ENCODE results near the gene ACSF2. TPM values are rescaled to one million over a fixed set of nuclear protein-coding genes. Genes with fewer than 3 reads are reported as not detected.
A peak's percentile ranks its signal among the peaks of the same experiment; 100 is the strongest.

Gene ACSF2
- total RNA-seq, 1 experiment from 2014 or later: 14.8 TPM

- peaks cover 6% of the 10 kb centered on the region; the same call in 1 of the 2 replicates for H3K36me3 ChIP-seq (replicated peaks; ENCODE audit: control insufficient read depth, insufficient read depth, low read length)
- H3K27me3 ChIP-seq (ENCODE audit: control insufficient read depth, insufficient read depth, low read length): peaks cover 7% of the 10 kb centered on the region
- peak; percentile 95 for DNase-seq
- peak within 1 kb of the TSS; percentile 82 for H3K4me3 ChIP-seq (ENCODE audit: insufficient read depth, low read depth, low read length)
Measured at GRCh38 chr17:50478391-50479381, 52.7 kb downstream of the ACSF2 start, which contains the start of gene RSAD1. Gene RSAD1, plus strand, starts transcription at chr17:50478860. Its CDS starts 25 bp downstream, at chr17:50478885.

GRCh38 chr17:50479522-50480141, 53.6 kb downstream of the ACSF2 start:
- peak; percentile 91 for DNase-seq
- peaks cover 8% of the 10 kb centered on the region for H3K36me3 ChIP-seq (replicated peaks; ENCODE audit: control insufficient read depth, insufficient read depth, low read length)
- H3K27me3 ChIP-seq (ENCODE audit: control insufficient read depth, insufficient read depth, low read length): peaks cover 7% of the 10 kb centered on the region
- H3K4me3 ChIP-seq (ENCODE audit: insufficient read depth, low read depth, low read length): peak overlapping the region; percentile 82

- Histone ChIP-seq H3K27me3 (ENCODE audit: control insufficient read depth, insufficient read depth, low read length) (peaks cover 7% of the 10 kb centered on the region), H3K4me3 (ENCODE audit: insufficient read depth, low read depth, low read length) (no peak overlapping the region), H3K36me3 (replicated peaks; ENCODE audit: control insufficient read depth, insufficient read depth, low read length) (peaks cover 9% of the 10 kb centered on the region)
- no peak for DNase-seq
Measured at GRCh38 chr17:50480142-50480764, 54.2 kb downstream of the ACSF2 start.

- H3K27me3 ChIP-seq (ENCODE audit: control insufficient read depth, insufficient read depth, low read length): peaks cover 5% of the 10 kb centered on the region
- DNase-seq: no peak
- H3K4me3 ChIP-seq (ENCODE audit: insufficient read depth, low read depth, low read length): no peak overlapping the region
- H3K36me3 ChIP-seq (replicated peaks; ENCODE audit: control insufficient read depth, insufficient read depth, low read length): peaks cover 12% of the 10 kb centered on the region
Measured at GRCh38 chr17:50480854-50481490, 55.0 kb downstream of the ACSF2 start.

- DNase-seq: no peak
- H3K36me3 ChIP-seq (replicated peaks; ENCODE audit: control insufficient read depth, insufficient read depth, low read length): peaks cover 12% of the 10 kb centered on the region
- peaks cover 1% of the 10 kb centered on the region; the same call in 1 of the 2 replicates for H3K27me3 ChIP-seq (ENCODE audit: control insufficient read depth, insufficient read depth, low read length)
- no peak overlapping the region for H3K4me3 ChIP-seq (ENCODE audit: insufficient read depth, low read depth, low read length)
Measured at GRCh38 chr17:50481648-50482047, 55.6 kb downstream of the ACSF2 start.

GRCh38 chr17:50482110-50482509, 56.1 kb downstream of the ACSF2 start:
- H3K27me3 ChIP-seq (ENCODE audit: control insufficient read depth, insufficient read depth, low read length): no peaks in the 10 kb centered on the region; the same call in 1 of the 2 replicates
- DNase-seq: no peak
- H3K36me3 ChIP-seq (replicated peaks; ENCODE audit: control insufficient read depth, insufficient read depth, low read length): peaks cover 12% of the 10 kb centered on the region
- H3K4me3 ChIP-seq (ENCODE audit: insufficient read depth, low read depth, low read length): no peak overlapping the region

GRCh38 chr17:50482516-50482915, 56.5 kb downstream of the ACSF2 start:
- peak; percentile 91 for DNase-seq
- Histone ChIP-seq H3K27me3 (ENCODE audit: control insufficient read depth, insufficient read depth, low read length) (no peaks in the 10 kb centered on the region; the same call in 1 of the 2 replicates), H3K36me3 (replicated peaks; ENCODE audit: control insufficient read depth, insufficient read depth, low read length) (peaks cover 12% of the 10 kb centered on the region), H3K4me3 (ENCODE audit: insufficient read depth, low read depth, low read length) (no peak overlapping the region)

GRCh38 chr17:50483266-50483665, 57.2 kb downstream of the ACSF2 start:
- H3K27me3 ChIP-seq (ENCODE audit: control insufficient read depth, insufficient read depth, low read length): no peaks in the 10 kb centered on the region
- H3K36me3 ChIP-seq (replicated peaks; ENCODE audit: control insufficient read depth, insufficient read depth, low read length): peaks cover 12% of the 10 kb centered on the region
- no peak overlapping the region for H3K4me3 ChIP-seq (ENCODE audit: insufficient read depth, low read depth, low read length)
- DNase-seq: no peak

- H3K36me3 ChIP-seq (replicated peaks; ENCODE audit: control insufficient read depth, insufficient read depth, low read length): peaks cover 12% of the 10 kb centered on the region
- H3K27me3 ChIP-seq (ENCODE audit: control insufficient read depth, insufficient read depth, low read length): no peaks in the 10 kb centered on the region
- H3K4me3 ChIP-seq (ENCODE audit: insufficient read depth, low read depth, low read length): no peak overlapping the region
- no peak for DNase-seq
Measured at GRCh38 chr17:50484386-50485155, 58.6 kb downstream of the ACSF2 start.

- Histone ChIP-seq H3K36me3 (replicated peaks; ENCODE audit: control insufficient read depth, insufficient read depth, low read length) (peaks cover 11% of the 10 kb centered on the region), H3K4me3 (ENCODE audit: insufficient read depth, low read depth, low read length) (no peak overlapping the region), H3K27me3 (ENCODE audit: control insufficient read depth, insufficient read depth, low read length) (no peaks in the 10 kb centered on the region)
- DNase-seq: no peak
Measured at GRCh38 chr17:50487213-50488096, 61.4 kb downstream of the ACSF2 start.

GRCh38 chr17:50488880-50489279, 62.9 kb downstream of the ACSF2 start:
- Histone ChIP-seq H3K36me3 (replicated peaks; ENCODE audit: control insufficient read depth, insufficient read depth, low read length) (peaks cover 4% of the 10 kb centered on the region), H3K27me3 (ENCODE audit: control insufficient read depth, insufficient read depth, low read length) (no peaks in the 10 kb centered on the region), H3K4me3 (ENCODE audit: insufficient read depth, low read depth, low read length) (no peak overlapping the region)
- DNase-seq: no peak

GRCh38 chr17:50491505-50491904, 65.5 kb downstream of the ACSF2 start:
- H3K27me3 ChIP-seq (ENCODE audit: control insufficient read depth, insufficient read depth, low read length): no peaks in the 10 kb centered on the region
- no peak for DNase-seq
- no peak overlapping the region for H3K4me3 ChIP-seq (ENCODE audit: insufficient read depth, low read depth, low read length)
- H3K36me3 ChIP-seq (replicated peaks; ENCODE audit: control insufficient read depth, insufficient read depth, low read length): no peaks in the 10 kb centered on the region

- no peak for DNase-seq
- no peaks in the 10 kb centered on the region for H3K27me3 ChIP-seq (ENCODE audit: control insufficient read depth, insufficient read depth, low read length)
- no peak overlapping the region for H3K4me3 ChIP-seq (ENCODE audit: insufficient read depth, low read depth, low read length)
- H3K36me3 ChIP-seq (replicated peaks; ENCODE audit: control insufficient read depth, insufficient read depth, low read length): no peaks in the 10 kb centered on the region
Measured at GRCh38 chr17:50492214-50492613, 66.2 kb downstream of the ACSF2 start.
